ENCODE results near the gene APOBEC3C. TPM values are rescaled to one million over a fixed set of nuclear protein-coding genes. Genes with fewer than 3 reads are reported as not detected.
"Not testable (repeated sequence)": the region's sequence is repeated elsewhere in the genome, so short reads cannot be mapped to it uniquely, and the experiment has no call there.

APOBEC3C gene
- total and polyA plus RNA-seq, 3 donors from 2014 or later, result 58.4 to 76.6 (median 61.3) TPM

GRCh38 chr22:38987171-38987895 lies 26.7 kb upstream of the APOBEC3C start:
- no peak for DNase-seq
- no peaks in the 10 kb centered on the region for H3K27me3 ChIP-seq
- peaks cover 8% of the 10 kb centered on the region for H3K4me1 ChIP-seq
- H3K27ac ChIP-seq, result no peak overlapping the region
- TF ChIP-seq POLR2A (IDR thresholded peaks at IDR 0.05) (no peak), CTCF (IDR thresholded peaks at IDR 0.05) (no peak)
- no peaks in the 10 kb centered on the region for H3K36me3 ChIP-seq (ENCODE audit: low read depth, missing control alignments)
- intact Hi-C loops (cut with DNase I; ENCODE audit: low total_unique reads), result no loop called here
- H3K9me3 ChIP-seq, result no peaks in the 10 kb centered on the region
- no peak overlapping the region for H3K4me3 ChIP-seq
- WGBS, 2 donors, result 61 to 78% methylated on average over 8 of the region's 8 CpGs

- Histone ChIP-seq H3K9me3 (no peaks in the 10 kb centered on the region), H3K27me3 (no peaks in the 10 kb centered on the region), H3K4me3 (no peak overlapping the region), H3K27ac (no peak overlapping the region), H3K4me1 (peaks cover 3% of the 10 kb centered on the region), H3K36me3 (ENCODE audit: low read depth, missing control alignments) (no peaks in the 10 kb centered on the region)
- intact Hi-C loops (cut with DNase I; ENCODE audit: low total_unique reads), result no loop called here
- 94 to 95% methylated on average over 6 of the region's 6 CpGs for WGBS, 2 donors
- TF ChIP-seq POLR2A (IDR thresholded peaks at IDR 0.05) (no peak), CTCF (IDR thresholded peaks at IDR 0.05) (no peak)
- no peak for DNase-seq
Measured at GRCh38 chr22:38989466-38989865, 24.6 kb upstream of the APOBEC3C start.

- intact Hi-C loops (cut with DNase I; ENCODE audit: low total_unique reads), result not testable (repeated sequence)
Measured at GRCh38 chr22:38992871-38993371, 21.1 kb upstream of the APOBEC3C start.

GRCh38 chr22:38996105-38996504 lies 18.0 kb upstream of the APOBEC3C start:
- H3K4me3 ChIP-seq, result no peak overlapping the region
- TF ChIP-seq CTCF (IDR thresholded peaks at IDR 0.05) (no peak), POLR2A (IDR thresholded peaks at IDR 0.05) (no peak)
- H3K27me3 ChIP-seq, result no peaks in the 10 kb centered on the region
- no peaks in the 10 kb centered on the region for H3K9me3 ChIP-seq
- no peaks in the 10 kb centered on the region for H3K36me3 ChIP-seq (ENCODE audit: low read depth, missing control alignments)
- no peak overlapping the region for H3K27ac ChIP-seq
- WGBS, 2 donors, result 89 to 94% methylated on average over 4 to 6 of the region's 6 CpGs
- intact Hi-C loops (cut with DNase I; ENCODE audit: low total_unique reads), result no loop called here
- H3K4me1 ChIP-seq, result no peaks in the 10 kb centered on the region
- DNase-seq, result no peak

More at GRCh38 chr22:38992871-38993371, 21.1 kb upstream of the APOBEC3C start:
- not testable (repeated sequence) for H3K4me1 ChIP-seq; DNase-seq; H3K9me3 ChIP-seq; H3K36me3 ChIP-seq (ENCODE audit: low read depth, missing control alignments); H3K4me3 ChIP-seq; H3K27ac ChIP-seq; H3K27me3 ChIP-seq
- WGBS, 2 donors, result 53 to 69% methylated on average over 3 to 11 of the region's 12 CpGs

GRCh38 chr22:38997518-38997917 lies 16.5 kb upstream of the APOBEC3C start:
- H3K27me3 ChIP-seq, result no peaks in the 10 kb centered on the region
- intact Hi-C loops (cut with DNase I; ENCODE audit: low total_unique reads), result no loop called here
- DNase-seq, result no peak
- H3K27ac ChIP-seq, result no peak overlapping the region
- H3K4me1 ChIP-seq, result no peaks in the 10 kb centered on the region
- 80 to 94% methylated on average over 2 to 3 of the region's 3 CpGs for WGBS, 2 donors
- H3K4me3 ChIP-seq, result no peak overlapping the region
- TF ChIP-seq CTCF (IDR thresholded peaks at IDR 0.05), result no peak
- TF ChIP-seq POLR2A (IDR thresholded peaks at IDR 0.05), result no peak
- no peaks in the 10 kb centered on the region for H3K9me3 ChIP-seq
- no peaks in the 10 kb centered on the region for H3K36me3 ChIP-seq (ENCODE audit: low read depth, missing control alignments)

Measured in testis (tissue), 3 donors.